Purkinje cell (primary cell): Measurements from ENCODE around the gene RASA2. TPM values are rescaled to one million over a fixed set of nuclear protein-coding genes. Genes with fewer than 3 reads are reported as not detected.

Experiments used
- polyA plus RNA-seq: library from polyadenylated mRNA; unstranded; fragments of >200 nt; fragmentation: Nextera tagmentation; gene quantifications from 2 replicates; pipeline ENCODE4 v1.2.1, GENCODE V29; 2014

RASA2 gene
- polyA plus RNA-seq, result 2.7 and 3.2 TPM in 2 replicates

GRCh38 chr3:141486746-141487520, at the start of gene RASA2:
RASA2 (plus strand) TSS chr3:141487027; CDS start chr3:141487084, 57 bp downstream.

Other genes with a start within 250 kb of the RASA2 start
- 77.4 and 116 TPM in 2 replicates for gene ZBTB38, start 118.5 kb upstream of the RASA2 start, polyA plus RNA-seq